Uterus (tissue), 2 donors: Measurements from ENCODE around the gene TNRC18.

Experiments
- POLR2A ChIP-seq, 2 donors: fragments of 450-650 bp; IDR thresholded peaks; one replicate each; pipeline ENCODE4 v1.6.1; 2016; ENCODE audit warnings: antibody characterized with exemption in 2 of 2, mild to moderate bottlenecking in 1 of 2, moderate library complexity in 1 of 2
- TF ChIP-seq, protein P1 (sequence below), 4 experiments: fragments of 200-600 bp in 2 of 4; fragments of 450-650 bp in 2 of 4; sonication (generic) in 2 of 4; IDR thresholded peaks; one replicate each; pipeline ENCODE4 v1.5.1; 2016 to 2019; ENCODE audit warnings: antibody characterized with exemption in 4 of 4, mild to moderate bottlenecking in 2 of 4, moderate library complexity in 1 of 4

DNA sequence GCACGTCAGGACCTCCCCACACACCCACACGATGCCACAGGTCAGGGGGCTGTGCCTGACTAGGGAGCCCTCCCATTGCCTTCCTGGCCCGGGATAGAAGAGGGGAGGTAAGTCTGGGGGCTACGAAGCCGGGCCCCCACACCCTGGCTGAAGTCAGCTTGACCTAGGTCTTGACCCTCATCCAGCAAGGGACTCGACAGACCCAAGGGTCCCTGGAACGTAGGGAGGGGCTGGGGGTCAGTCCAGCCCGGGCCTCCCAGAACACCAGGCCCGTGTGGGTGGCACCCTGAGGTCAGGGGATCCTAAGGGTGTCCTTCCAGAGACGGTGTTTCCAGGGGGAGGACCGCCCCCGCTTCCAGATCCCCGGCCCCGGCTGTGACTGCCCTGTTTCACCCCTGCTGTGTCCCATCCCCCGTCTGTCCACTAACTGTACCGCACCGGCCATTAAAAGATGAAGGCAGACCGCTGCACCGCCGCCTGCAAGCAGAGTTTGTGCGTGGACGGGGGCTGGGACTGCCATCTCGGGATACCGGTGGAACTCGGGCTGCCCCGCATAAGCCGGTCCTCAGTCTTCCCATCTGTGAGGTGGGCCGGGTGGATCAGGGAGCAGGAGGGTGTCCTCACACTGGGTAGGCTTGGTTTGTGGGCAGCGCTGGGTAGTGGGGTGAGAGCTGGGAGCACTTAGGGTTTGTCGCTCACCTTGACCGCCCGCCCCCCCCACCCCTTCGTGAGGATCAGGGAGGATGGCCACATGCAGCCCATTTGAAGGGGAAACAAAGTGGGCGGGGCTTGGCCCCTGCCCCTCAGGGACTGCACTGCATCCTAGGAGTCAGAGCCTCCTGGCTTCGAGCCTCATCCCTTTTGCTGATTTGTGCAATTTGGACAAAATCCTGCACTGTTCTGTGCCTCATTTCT, 119.8 kb downstream of the TNRC18 start:
- TF ChIP-seq POLR2A (IDR thresholded peaks at IDR 0.05), result no peak
- TF ChIP-seq, protein P1, sequence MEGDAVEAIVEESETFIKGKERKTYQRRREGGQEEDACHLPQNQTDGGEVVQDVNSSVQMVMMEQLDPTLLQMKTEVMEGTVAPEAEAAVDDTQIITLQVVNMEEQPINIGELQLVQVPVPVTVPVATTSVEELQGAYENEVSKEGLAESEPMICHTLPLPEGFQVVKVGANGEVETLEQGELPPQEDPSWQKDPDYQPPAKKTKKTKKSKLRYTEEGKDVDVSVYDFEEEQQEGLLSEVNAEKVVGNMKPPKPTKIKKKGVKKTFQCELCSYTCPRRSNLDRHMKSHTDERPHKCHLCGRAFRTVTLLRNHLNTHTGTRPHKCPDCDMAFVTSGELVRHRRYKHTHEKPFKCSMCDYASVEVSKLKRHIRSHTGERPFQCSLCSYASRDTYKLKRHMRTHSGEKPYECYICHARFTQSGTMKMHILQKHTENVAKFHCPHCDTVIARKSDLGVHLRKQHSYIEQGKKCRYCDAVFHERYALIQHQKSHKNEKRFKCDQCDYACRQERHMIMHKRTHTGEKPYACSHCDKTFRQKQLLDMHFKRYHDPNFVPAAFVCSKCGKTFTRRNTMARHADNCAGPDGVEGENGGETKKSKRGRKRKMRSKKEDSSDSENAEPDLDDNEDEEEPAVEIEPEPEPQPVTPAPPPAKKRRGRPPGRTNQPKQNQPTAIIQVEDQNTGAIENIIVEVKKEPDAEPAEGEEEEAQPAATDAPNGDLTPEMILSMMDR (IDR thresholded peaks at IDR 0.05), result no peak
